Choroid plexus epithelial cell (primary cell): ENCODE data around the gene BANP.
"Not testable (repeated sequence)": the region's sequence is repeated elsewhere in the genome, so short reads cannot be mapped to it uniquely, and the experiment has no call there.

ENCODE experiments used
- DNase-seq: peaks from one replicate; pipeline ENCODE4 v3.0.0-alpha.2; 2010; ENCODE audit warnings: low read depth
- H3K4me3 ChIP-seq: 2 replicates; pipeline ENCODE4 v1.5.1; 2011; ENCODE audit warnings: low read depth, mild to moderate bottlenecking, control low read depth, low read length, moderate library complexity
- CTCF ChIP-seq: conservative IDR thresholded peaks from 2 replicates; pipeline ENCODE4 v1.5.1; 2011; ENCODE audit warnings: low read depth, mild to moderate bottlenecking, control low read depth, inconsistent platforms, low read length, moderate library complexity

The BANP gene

GRCh38 chr16:88049561-88050545, 98.6 kb downstream of the BANP start:
- TF ChIP-seq CTCF: no peak
- DNase-seq: no peak
- H3K4me3 ChIP-seq: no peak overlapping the region

- no peak overlapping the region for H3K4me3 ChIP-seq
- DNase-seq: no peak
- TF ChIP-seq CTCF: no peak
Observed at GRCh38 chr16:88050952-88051660, 99.9 kb downstream of the BANP start.

- DNase-seq: no peak
- TF ChIP-seq CTCF: no peak
Observed at GRCh38 chr16:88052661-88053060, 101.4 kb downstream of the BANP start.

GRCh38 chr16:88053479-88053878, 102.2 kb downstream of the BANP start:
- not testable (repeated sequence) for DNase-seq, H3K4me3 ChIP-seq

More at GRCh38 chr16:88052661-88053060, 101.4 kb downstream of the BANP start:
- H3K4me3 ChIP-seq: no peak overlapping the region

- TF ChIP-seq CTCF: no peak
- no peak overlapping the region for H3K4me3 ChIP-seq
- DNase-seq: no peak
Observed at GRCh38 chr16:88055356-88055755, 104.1 kb downstream of the BANP start.

- no peak for TF ChIP-seq CTCF
- no peak overlapping the region for H3K4me3 ChIP-seq
- DNase-seq: no peak
Observed at GRCh38 chr16:88056212-88056611, 105.0 kb downstream of the BANP start.

- H3K4me3 ChIP-seq: no peak overlapping the region
- DNase-seq: no peak
- no peak for TF ChIP-seq CTCF
Observed at GRCh38 chr16:88057656-88058055, 106.4 kb downstream of the BANP start.
